COLO668 (cell line): ENCODE data around the gene LONRF3.

ENCODE experiments used
- DNase-seq: peaks from one replicate; lab custom pipeline; 2025; ENCODE audit not compliant: unreplicated experiment; lab: John Stamatoyannopoulos, UW

LONRF3 gene

DNA sequence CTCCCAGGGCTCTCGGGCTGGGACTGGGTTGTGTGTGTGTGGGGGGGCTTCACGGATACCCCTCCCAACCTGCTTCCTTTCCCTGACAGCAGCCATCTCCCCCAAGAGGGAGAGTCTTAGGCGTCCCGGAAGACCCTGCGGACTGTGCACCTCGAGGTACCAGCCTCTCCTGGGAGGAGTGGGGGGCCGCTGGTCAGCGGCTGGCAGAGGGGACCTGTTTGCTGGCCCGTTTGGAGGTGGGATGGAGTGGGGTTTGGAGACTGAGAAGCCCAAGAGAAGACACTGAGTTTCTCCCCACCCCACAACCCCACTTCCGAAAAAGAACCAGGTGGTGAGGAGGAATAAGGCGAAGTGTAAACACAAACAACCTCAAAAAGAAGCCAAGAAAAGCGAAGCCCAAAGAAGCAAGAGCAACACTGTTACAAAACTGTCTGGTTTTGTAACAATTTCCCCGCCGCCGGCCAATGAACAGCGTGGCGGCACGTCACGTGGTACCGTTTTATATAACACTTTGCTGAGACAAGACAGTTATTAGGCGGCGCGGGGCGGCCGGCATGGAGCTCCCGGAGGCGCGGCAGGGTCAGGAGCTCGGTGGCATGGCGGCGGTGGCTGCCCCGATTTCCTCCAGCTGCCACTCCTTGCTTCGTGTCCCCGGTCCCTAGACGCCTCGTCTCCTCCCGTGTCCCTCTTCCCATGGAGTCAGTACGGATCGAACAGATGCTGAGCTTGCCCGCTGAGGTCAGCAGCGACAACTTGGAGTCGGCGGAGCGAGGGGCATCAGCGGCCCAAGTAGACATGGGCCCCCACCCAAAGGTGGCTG lies at the start of gene LONRF3:
Gene LONRF3 (plus strand): TSS at position 531 of the 820 bp plus-strand sequence. CDS start 163 bp downstream, at position 694.
- DNase-seq: peak; percentile 68

DNA sequence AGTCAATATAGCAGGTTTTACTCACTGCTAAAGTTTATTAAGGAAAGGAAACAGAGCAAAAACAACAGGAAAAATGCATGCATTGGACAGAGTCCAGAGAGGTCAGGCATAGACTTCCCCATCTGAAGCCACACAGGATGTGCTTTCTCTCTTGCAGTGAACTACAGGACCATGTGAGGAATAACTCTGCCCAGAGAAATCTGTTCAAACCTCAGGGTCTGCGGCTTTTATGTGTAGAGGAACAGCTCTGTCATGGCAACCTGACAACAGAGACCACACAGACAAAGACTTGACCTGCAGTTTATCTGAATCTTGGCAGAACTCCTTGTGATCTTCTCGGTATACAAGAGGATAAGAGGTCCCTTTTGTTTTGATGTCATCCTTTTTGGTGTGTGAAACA lies 46.3 kb upstream of the LONRF3 start:
- no peak for DNase-seq

DNA sequence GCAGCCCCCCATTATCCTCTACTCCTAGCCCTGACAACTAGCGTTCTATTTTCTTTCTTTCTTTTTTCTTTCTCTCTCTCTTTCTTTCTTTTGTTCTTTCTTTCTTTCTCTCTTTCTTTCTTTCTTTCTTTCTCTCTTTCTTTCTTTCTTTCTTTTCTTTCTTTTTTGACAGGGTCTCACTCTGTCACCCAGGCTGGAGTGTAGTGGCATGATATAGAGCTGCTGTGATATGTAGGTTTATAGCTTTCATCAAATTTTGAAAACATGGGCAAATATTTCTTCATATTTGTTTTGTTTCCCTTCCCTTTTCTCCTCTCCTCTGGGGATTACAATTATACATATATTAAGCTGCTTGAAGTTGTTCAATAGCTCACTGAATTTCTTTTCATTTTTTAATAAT lies 39.1 kb upstream of the LONRF3 start:
- no peak for DNase-seq

- DNase-seq: no peak
Observed at GRCh38 chrX:118941147-118941546, 33.3 kb upstream of the LONRF3 start.

DNA sequence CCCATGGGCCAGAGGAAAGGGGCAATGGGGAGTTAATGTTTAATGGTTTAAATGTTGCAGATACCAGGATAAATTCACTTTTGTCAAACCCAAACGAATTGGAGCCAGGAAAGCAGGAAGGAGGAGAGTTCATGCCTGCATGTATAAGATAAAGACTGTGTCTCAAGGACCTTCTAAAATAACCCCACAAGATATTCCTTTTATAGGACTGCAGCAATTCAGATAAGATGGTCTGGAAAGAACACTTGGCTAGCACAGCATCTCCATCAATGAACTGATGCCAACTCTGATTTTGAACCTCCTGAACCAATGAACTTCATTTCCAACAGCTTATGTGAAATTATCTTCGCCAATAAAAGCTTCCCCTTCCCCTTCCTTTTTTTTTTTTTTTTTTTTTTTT lies 31.3 kb upstream of the LONRF3 start:
- no peak for DNase-seq

- no peak for DNase-seq
Observed at GRCh38 chrX:118945921-118946320, 28.5 kb upstream of the LONRF3 start.

DNA sequence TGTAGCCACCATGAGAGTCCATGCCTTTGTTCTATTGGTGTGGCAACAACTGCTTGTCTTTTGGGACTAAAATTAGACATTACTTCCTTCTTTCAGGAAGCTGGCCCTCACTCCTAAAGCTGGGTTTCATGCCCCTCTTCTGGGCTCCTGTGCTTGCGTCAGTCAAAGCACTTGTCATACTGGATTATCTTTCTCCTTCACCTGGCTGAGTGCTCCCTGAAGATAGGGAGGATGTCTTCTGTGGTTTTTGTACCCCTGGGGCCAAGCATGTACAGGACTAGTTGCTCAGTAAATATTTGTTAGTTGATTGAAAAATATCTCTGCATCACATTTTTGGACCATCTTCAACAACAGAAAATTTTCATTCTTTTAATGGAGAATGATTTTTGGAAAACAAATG lies 26.1 kb upstream of the LONRF3 start:
- no peak for DNase-seq

DNA sequence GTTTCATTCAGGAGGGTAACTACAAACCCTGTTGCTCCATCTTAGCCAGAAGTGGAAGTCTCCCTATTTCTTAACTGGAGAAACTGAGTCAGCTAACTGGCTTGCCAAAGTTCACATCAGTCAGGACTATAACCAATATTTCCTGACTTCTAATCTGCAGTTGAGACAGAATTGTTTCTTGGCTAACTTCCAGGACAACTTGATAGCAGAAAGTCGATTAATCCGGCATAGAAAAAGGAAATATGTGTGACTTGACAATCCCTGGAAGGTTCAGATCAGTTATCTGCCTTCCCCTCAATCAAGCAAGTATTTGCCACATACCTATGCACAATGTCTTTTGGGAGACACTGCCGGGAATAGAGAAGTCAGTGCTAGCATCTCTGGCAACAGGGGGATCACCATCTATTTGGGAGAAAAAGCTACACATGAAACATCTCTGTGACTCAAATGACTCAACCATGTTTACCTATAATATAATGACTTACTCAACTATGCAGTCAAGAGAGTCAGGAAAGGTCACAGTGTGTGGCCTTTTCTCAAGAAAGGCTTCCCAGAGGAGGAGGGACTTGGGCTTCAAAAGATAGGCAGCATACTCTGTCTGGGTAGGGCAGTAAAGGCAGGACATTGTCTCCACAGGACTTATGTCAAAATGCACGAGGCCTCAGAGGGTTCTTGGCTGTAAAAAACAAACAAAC lies 12.4 kb upstream of the LONRF3 start:
- DNase-seq: no peak

DNA sequence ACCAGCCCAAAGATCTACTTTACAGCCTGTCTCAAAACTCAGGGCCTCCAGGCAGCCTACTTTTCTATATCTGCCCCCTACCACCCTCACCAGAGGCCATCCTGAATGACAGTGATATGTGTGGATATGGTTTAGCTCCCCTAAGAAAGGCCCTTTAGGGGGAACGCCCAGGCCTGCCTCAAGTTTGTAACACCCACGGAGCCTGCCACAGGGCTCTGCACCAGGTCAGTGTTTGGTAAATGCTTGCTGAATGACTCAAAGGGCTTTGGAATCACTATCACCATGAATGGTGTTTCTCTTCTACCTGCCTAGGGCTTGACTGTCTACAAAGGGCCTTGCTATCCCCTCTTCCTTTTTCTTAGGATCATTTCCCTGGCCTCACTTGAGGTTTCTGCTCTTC lies 11.3 kb upstream of the LONRF3 start:
- DNase-seq: no peak

- no peak for DNase-seq
Observed at GRCh38 chrX:118964252-118964651, 10.2 kb upstream of the LONRF3 start.

GRCh38 chrX:118965395-118965794 lies 9.0 kb upstream of the LONRF3 start:
- no peak for DNase-seq

GRCh38 chrX:118968031-118968430 lies 6.4 kb upstream of the LONRF3 start:
- no peak for DNase-seq

DNA sequence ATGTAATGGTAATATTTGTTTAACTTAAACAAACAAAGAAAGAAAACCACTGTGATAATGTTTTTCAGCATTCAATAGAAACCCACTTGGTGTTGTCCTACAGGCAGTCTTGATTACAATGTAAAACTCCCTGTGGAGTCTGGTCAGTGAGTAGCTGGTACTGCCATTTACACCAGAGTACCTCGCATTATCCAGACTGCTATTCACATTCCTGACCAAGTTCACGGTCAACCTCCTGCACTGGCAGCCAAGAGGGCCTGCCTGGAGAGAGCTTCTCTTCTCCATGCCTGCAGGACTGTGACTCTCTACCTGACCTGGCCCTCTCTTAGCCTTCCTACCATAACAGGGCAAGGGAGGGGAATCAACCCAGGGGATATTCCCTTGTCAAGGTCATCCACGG lies 2.9 kb upstream of the LONRF3 start:
- DNase-seq: peak; percentile 11

GRCh38 chrX:118973389-118974087 lies 880 bp upstream of the LONRF3 start:
- DNase-seq: no peak

- DNase-seq: peak; percentile 76
Observed at GRCh38 chrX:118974908-118975671, 672 bp downstream of the LONRF3 start.

- DNase-seq: peak; percentile 73
Observed at GRCh38 chrX:118975831-118976598, 1.6 kb downstream of the LONRF3 start.

DNA sequence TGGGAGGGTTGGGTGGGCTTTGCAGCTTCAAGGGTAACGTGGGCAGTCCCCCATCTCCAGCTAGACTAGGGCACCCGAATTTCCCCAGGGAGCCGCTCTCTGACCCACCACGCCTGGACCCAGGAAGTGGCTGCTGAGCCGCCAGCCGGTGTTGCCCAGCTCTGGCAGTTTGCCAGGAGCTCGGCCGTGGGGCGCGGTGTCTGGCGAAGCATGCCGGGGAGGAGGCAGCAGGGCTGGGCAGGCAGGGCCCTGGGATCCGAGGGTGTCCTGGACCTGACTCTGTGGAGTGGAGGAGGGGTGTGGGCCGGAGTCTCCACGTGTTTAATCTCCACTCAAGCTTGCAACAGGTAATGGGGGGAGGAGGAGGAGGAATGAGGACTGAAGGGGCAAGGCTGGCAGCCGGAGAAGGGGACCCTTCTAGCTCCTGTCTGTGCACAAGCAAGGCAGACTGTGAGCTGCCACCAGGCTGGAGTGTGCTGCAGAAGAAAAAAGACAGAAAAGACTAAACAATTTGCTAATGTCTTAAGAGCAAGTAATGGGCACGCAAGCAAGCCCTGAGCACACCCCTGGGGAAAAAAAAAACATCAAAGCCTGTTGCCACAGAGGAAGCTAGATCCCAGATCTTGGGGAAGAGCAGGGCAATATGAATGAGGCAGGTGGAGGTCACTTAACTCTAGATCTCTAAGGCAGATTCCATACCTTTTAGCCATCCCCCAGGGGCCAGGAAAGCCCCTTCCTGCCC lies 2.4 kb downstream of the LONRF3 start:
- peak; percentile 85 for DNase-seq

- no peak for DNase-seq
Observed at GRCh38 chrX:118977424-118977823, 3.0 kb downstream of the LONRF3 start.

- no peak for DNase-seq
Observed at GRCh38 chrX:118978451-118978850, 4.0 kb downstream of the LONRF3 start.

DNA sequence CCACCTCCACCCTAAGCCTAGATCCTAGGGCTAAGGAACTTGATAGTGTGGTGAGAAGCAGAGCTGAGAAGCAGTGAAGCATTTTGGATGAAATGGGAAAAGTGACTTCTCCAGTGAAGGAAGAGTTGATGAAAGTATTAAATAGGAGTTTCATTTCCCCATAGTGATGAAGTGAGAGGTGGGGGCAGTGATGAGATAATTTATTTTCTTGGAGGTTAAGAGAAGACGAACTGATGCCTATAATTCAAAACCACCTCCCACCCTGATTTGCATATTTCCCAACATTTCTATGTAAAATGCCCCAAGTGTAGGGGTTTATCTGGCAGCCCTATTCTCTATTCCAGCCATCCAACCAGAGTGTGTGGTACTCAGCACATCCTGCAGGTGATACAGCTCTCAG lies 6.3 kb downstream of the LONRF3 start:
- no peak for DNase-seq
